HepG2 (cell line): ENCODE data around the gene GALNT9. TPM values are rescaled to one million over a fixed set of nuclear protein-coding genes. Genes with fewer than 3 reads are reported as not detected.

Source experiments
- ATAC-seq: fragments of 200-7000 bp; cut with Tn5 transposase; 3 replicates; pipeline ENCODE4 v1.9.1; 2020; ENCODE audit warnings: mild to moderate bottlenecking, moderate library complexity
- BruUV-seq: library from RNA; stranded (reverse); fragments of 400-500 nt; replicated peaks from 2 replicates; lab custom pipeline; 2021; lab: Mats Ljungman, UMichigan
- CTCF ChIA-PET: fragments of 300-600 bp; formaldehyde crosslinking; extraction: SDS; loops from one replicate; lab custom pipeline; 2021; ENCODE audit warnings: low total read pairs, inconsistent platforms, low intra/inter-chr PET ratio; lab: Yijun Ruan, JAX
- POLR2A ChIA-PET: fragments of 350-600 bp; sonication (Branson Sonifier 250); formaldehyde crosslinking; loops from one replicate; lab custom pipeline; 2020; ENCODE audit warnings: antibody characterized with exemption, inconsistent platforms; lab: Yijun Ruan, JAX
- DNase-seq: peaks from one replicate; pipeline ENCODE4 v3.0.0-alpha.2; 2015; ENCODE audit warnings: low spot score
- FAIRE-seq: peaks from 3 replicates; lab custom pipeline; 2011; peaks lifted over from hg19 to GRCh38; lab: Jason Lieb, UNC
- H2AFZ ChIP-seq: one replicate; pipeline ENCODE4 v1.6.1; 2011; ENCODE audit warnings: low read length, inconsistent platforms
- H3K27ac ChIP-seq: fragments of 300-600 bp; 3 replicates; pipeline ENCODE4 v1.8.0; 2011; ENCODE audit warnings: mixed run types, mild to moderate bottlenecking, mixed read lengths, low read length, inconsistent platforms; ENCODE audit not compliant: insufficient read depth; ENCODE audit errors: extremely low read length
- H3K27me3 ChIP-seq, 2 experiments: fragments of 200-600 bp in 1 of 2; 2 replicates in 1 of 2; 3 replicates in 1 of 2; pipeline versions ENCODE4 v1.6.0 to v1.8.0; 2011; ENCODE audit warnings: low read length in 2 of 2, mild to moderate bottlenecking in 2 of 2, moderate library complexity in 2 of 2, inconsistent platforms in 1 of 2; ENCODE audit not compliant: insufficient read depth in 2 of 2, control insufficient read depth in 1 of 2
- H3K36me3 ChIP-seq, 2 experiments: fragments of 200-600 bp in 1 of 2; replicated peaks in 1 of 2; 2 replicates in 1 of 2; 3 replicates in 1 of 2; pipeline versions ENCODE4 v1.5.1 to v1.8.0; 2011; ENCODE audit warnings: low read length in 2 of 2, inconsistent platforms in 1 of 2; ENCODE audit not compliant: insufficient read depth in 2 of 2, control insufficient read depth in 1 of 2
- H3K4me1 ChIP-seq: 2 replicates; pipeline ENCODE4 v1.5.1; 2012; ENCODE audit warnings: low read length, inconsistent platforms; ENCODE audit not compliant: insufficient read depth
- H3K4me2 ChIP-seq: 2 replicates; pipeline ENCODE4 v1.6.0; 2011; ENCODE audit warnings: low read depth, low read length, inconsistent platforms
- H3K4me3 ChIP-seq, 3 experiments: fragments of 200-600 bp in 1 of 3; sonication (generic), shearing (Covaris generic) in 1 of 3; replicated peaks in 1 of 3; 2 replicates each; pipeline ENCODE4 v1.5.1; 2011 to 2016; ENCODE audit warnings: low read length in 3 of 3, inconsistent platforms in 2 of 3, low read depth in 2 of 3, mild to moderate bottlenecking in 2 of 3, control low read depth in 1 of 3, mixed read lengths in 1 of 3; ENCODE audit not compliant: insufficient read depth in 1 of 3
- H3K79me2 ChIP-seq: one replicate; pipeline ENCODE4 v1.6.1; 2011; ENCODE audit warnings: low read length, inconsistent platforms; ENCODE audit not compliant: insufficient read depth
- H3K9ac ChIP-seq: 2 replicates; pipeline ENCODE4 v1.6.0; 2011; ENCODE audit warnings: mild to moderate bottlenecking, low read depth, low read length, inconsistent platforms; ENCODE audit not compliant: insufficient read depth
- H3K9me3 ChIP-seq: 2 replicates; pipeline ENCODE4 v1.5.1; 2012; ENCODE audit warnings: mild to moderate bottlenecking, low read length
- H4K20me1 ChIP-seq: 2 replicates; pipeline ENCODE4 v1.6.0; 2011; ENCODE audit warnings: inconsistent platforms, mild to moderate bottlenecking, low read length, moderate library complexity; ENCODE audit not compliant: insufficient read depth
- CCDC6 ChIP-seq: sonication (generic); formaldehyde crosslinking; IDR thresholded peaks from 2 replicates; pipeline ENCODE4 v1.8.1; 2022; ENCODE audit warnings: mild to moderate bottlenecking, missing genetic modification reagents, moderate library complexity
- ETV6 ChIP-seq: sonication (generic); formaldehyde crosslinking; conservative IDR thresholded peaks from 2 replicates; pipeline ENCODE4 v1.4.0; 2020; ENCODE audit warnings: missing genetic modification reagents
- HOXA7 ChIP-seq: sonication (generic); formaldehyde crosslinking; IDR thresholded peaks from 2 replicates; pipeline ENCODE4 v1.8.1; 2022; ENCODE audit warnings: mild to moderate bottlenecking, missing genetic modification reagents, moderate library complexity
- LCORL ChIP-seq, 2 experiments: fragments of 450-650 bp in 1 of 2; sonication (generic) in 1 of 2; formaldehyde crosslinking in 1 of 2; IDR thresholded peaks; 2 replicates each; pipeline versions ENCODE4 v1.5.0 to v1.6.1; 2017 to 2020; ENCODE audit warnings: antibody characterized with exemption in 1 of 2, missing genetic modification reagents in 1 of 2
- NFATC3 ChIP-seq: sonication (generic); formaldehyde crosslinking; IDR thresholded peaks from 2 replicates; pipeline ENCODE4 v1.5.1; 2020; ENCODE audit warnings: mild to moderate bottlenecking, missing genetic modification reagents
- RFX3 ChIP-seq: IDR thresholded peaks from 2 replicates; pipeline ENCODE4 v1.6.1; 2016; ENCODE audit warnings: missing biosample characterization, missing genetic modification reagents
- RNF2 ChIP-seq: fragments of 450-650 bp; conservative IDR thresholded peaks from 2 replicates; pipeline ENCODE4 v1.6.1; 2016; ENCODE audit warnings: low read depth
- SMAD9 ChIP-seq: sonication (generic); formaldehyde crosslinking; IDR thresholded peaks from 2 replicates; pipeline ENCODE4 v1.5.1; 2020; ENCODE audit warnings: mild to moderate bottlenecking, missing genetic modification reagents
- TFE3 ChIP-seq: IDR thresholded peaks from 2 replicates; pipeline ENCODE4 v1.6.1; 2016
- TIGD3 ChIP-seq: sonication (generic); formaldehyde crosslinking; IDR thresholded peaks from 2 replicates; pipeline ENCODE4 v1.5.1; 2020; ENCODE audit warnings: mild to moderate bottlenecking, missing genetic modification reagents, borderline replicate concordance
- TRIM24 ChIP-seq: sonication (generic); formaldehyde crosslinking; IDR thresholded peaks from 2 replicates; pipeline ENCODE4 v1.8.0; 2022; ENCODE audit warnings: mild to moderate bottlenecking, missing genetic modification reagents
- ZNF432 ChIP-seq: sonication (generic); formaldehyde crosslinking; IDR thresholded peaks from 2 replicates; pipeline ENCODE4 v1.5.0; 2020; ENCODE audit warnings: missing genetic modification reagents, mild to moderate bottlenecking, borderline replicate concordance
- ZNF574 ChIP-seq: sonication (generic); formaldehyde crosslinking; IDR thresholded peaks from 2 replicates; pipeline ENCODE4 v1.4.0; 2020; ENCODE audit warnings: missing genetic modification reagents
- ZNF615 ChIP-seq: sonication (generic); formaldehyde crosslinking; IDR thresholded peaks from 2 replicates; pipeline ENCODE4 v1.5.0; 2020; ENCODE audit warnings: mild to moderate bottlenecking, missing genetic modification reagents, borderline replicate concordance
- ZNF639 ChIP-seq: conservative IDR thresholded peaks from 2 replicates; pipeline ENCODE4 v1.6.1; 2018; ENCODE audit warnings: missing genetic modification reagents
- ZNF839 ChIP-seq: sonication (generic); formaldehyde crosslinking; IDR thresholded peaks from 2 replicates; pipeline ENCODE4 v1.4.0; 2020; ENCODE audit warnings: missing genetic modification reagents, mild to moderate bottlenecking, borderline replicate concordance
- WGBS: methylation state at CpG from one replicate; pipeline ENCODE4 v1.1.6; 2017; ENCODE audit warnings: low lambda C conversion rate; 5-methylcytosine and 5-hydroxymethylcytosine counted together
- in situ Hi-C: cut with HindIII; loops from 2 replicates; pipeline ENCODE4 v1.10.0; 2017; ENCODE audit warnings: low pct_unique_long_range_greater_than_20kb; ENCODE audit not compliant: extremely low pct_ligation_motif_present
- intact Hi-C: fragments of 100-400 bp; cut with micrococcal nuclease; formaldehyde crosslinking; loops from one replicate; pipeline ENCODE4 v1.10.0; 2022; ENCODE audit not compliant: unreplicated experiment
- polyA plus RNA-seq, 8 experiments: library from polyadenylated mRNA; depleted of rRNA in 3 of 8; stranded (reverse) in 7 of 8; unstranded in 1 of 8; fragments of >200 nt; fragmentation: Illumina TruSeq in 4 of 8; extraction: Trizol in 4 of 8; gene quantifications; 2 replicates each; pipeline versions ENCODE4 v1.2.1 to v1.2.3, GENCODE V29; 2011 to 2016; ENCODE audit warnings: low read depth in 4 of 8, missing spikeins in 1 of 8, mixed read lengths in 1 of 8; ENCODE audit not compliant: insufficient read depth in 1 of 8
- total RNA-seq, 5 experiments: library from RNA; depleted of rRNA; stranded (reverse); fragments of >200 nt; fragmentation: Illumina TruSeq; extraction: Trizol; gene quantifications; 2 replicates each; pipeline ENCODE4 v1.2.3, GENCODE V29; 2016; ENCODE audit warnings: low read depth in 1 of 5

Gene GALNT9
- total and polyA plus RNA-seq, 2 of the 13 experiments (the other 11 are each of a cell fraction or from before 2014, with no cell fraction given) = 0.04 TPM; not detected in 1

- H3K27me3 ChIP-seq = peaks cover 36 to 91% of the 10 kb centered on the region in 2 experiments; a peak in 4 of 5 replicates
- 24% methylated on average over 10 of the region's 20 CpGs for WGBS
- CTCF ChIA-PET = no interaction called here
These were observed 7.9 kb downstream of the GALNT9 start for GRCh38 chr12:132321321-132322118.

More at GRCh38 chr12:132321321-132322118, 7.9 kb downstream of the GALNT9 start:
- no peaks in the 10 kb centered on the region for H3K4me1 ChIP-seq
- in situ Hi-C loops = no loop called here
- H3K4me2 ChIP-seq = no peak overlapping the region
- no TSS peak for BruUV-seq
- FAIRE-seq (no peak), ATAC-seq (no peak), DNase-seq (no peak)
- H3K36me3 ChIP-seq = no peaks in the 10 kb centered on the region
- TF ChIP-seq ZNF615 (CRISPR knock-in tag) (no peak), RNF2 (no peak), RFX3 (no peak), SMAD9 (CRISPR knock-in tag) (no peak), CCDC6 (CRISPR knock-in tag) (no peak), ETV6 (CRISPR knock-in tag) (no peak), ZNF574 (CRISPR knock-in tag) (no peak), TFE3 (CRISPR knock-in tag) (no peak), NFATC3 (CRISPR knock-in tag) (no peak), TIGD3 (CRISPR knock-in tag) (no peak), LCORL (IDR thresholded peaks at IDR 0.05) (no peak), LCORL (CRISPR knock-in tag; IDR thresholded peaks at IDR 0.05) (no peak), TRIM24 (CRISPR knock-in tag) (no peak), ZNF432 (CRISPR knock-in tag) (no peak), ZNF839 (CRISPR knock-in tag) (no peak), HOXA7 (CRISPR knock-in tag) (no peak), ZNF639 (CRISPR knock-in tag) (no peak)
- no peaks in the 10 kb centered on the region for H3K9me3 ChIP-seq
- no peak overlapping the region for H3K27ac ChIP-seq
- H4K20me1 ChIP-seq = peaks cover 3% of the 10 kb centered on the region; the same call in 1 of the 2 replicates
- no peak overlapping the region for H2AFZ ChIP-seq
- no peak overlapping the region for H3K9ac ChIP-seq
- no peak overlapping the region for H3K4me3 ChIP-seq
- POLR2A ChIA-PET = no interaction called here
- H3K79me2 ChIP-seq = no peaks in the 10 kb centered on the region
- intact Hi-C loops = no loop called here
